ENCODE data around the gene KREMEN1. TPM values are rescaled to one million over a fixed set of nuclear protein-coding genes. Genes with fewer than 3 reads are reported as not detected.
A peak's percentile ranks its signal among the peaks of the same experiment; 100 is the strongest.

KREMEN1 gene
- total and polyA plus RNA-seq, 9 of the 15 experiments (the other 6 are each of a cell fraction or from before 2014, with no cell fraction given), result 0.69 to 11.5 (median 4.3) TPM

- TF ChIP-seq, protein P1, sequence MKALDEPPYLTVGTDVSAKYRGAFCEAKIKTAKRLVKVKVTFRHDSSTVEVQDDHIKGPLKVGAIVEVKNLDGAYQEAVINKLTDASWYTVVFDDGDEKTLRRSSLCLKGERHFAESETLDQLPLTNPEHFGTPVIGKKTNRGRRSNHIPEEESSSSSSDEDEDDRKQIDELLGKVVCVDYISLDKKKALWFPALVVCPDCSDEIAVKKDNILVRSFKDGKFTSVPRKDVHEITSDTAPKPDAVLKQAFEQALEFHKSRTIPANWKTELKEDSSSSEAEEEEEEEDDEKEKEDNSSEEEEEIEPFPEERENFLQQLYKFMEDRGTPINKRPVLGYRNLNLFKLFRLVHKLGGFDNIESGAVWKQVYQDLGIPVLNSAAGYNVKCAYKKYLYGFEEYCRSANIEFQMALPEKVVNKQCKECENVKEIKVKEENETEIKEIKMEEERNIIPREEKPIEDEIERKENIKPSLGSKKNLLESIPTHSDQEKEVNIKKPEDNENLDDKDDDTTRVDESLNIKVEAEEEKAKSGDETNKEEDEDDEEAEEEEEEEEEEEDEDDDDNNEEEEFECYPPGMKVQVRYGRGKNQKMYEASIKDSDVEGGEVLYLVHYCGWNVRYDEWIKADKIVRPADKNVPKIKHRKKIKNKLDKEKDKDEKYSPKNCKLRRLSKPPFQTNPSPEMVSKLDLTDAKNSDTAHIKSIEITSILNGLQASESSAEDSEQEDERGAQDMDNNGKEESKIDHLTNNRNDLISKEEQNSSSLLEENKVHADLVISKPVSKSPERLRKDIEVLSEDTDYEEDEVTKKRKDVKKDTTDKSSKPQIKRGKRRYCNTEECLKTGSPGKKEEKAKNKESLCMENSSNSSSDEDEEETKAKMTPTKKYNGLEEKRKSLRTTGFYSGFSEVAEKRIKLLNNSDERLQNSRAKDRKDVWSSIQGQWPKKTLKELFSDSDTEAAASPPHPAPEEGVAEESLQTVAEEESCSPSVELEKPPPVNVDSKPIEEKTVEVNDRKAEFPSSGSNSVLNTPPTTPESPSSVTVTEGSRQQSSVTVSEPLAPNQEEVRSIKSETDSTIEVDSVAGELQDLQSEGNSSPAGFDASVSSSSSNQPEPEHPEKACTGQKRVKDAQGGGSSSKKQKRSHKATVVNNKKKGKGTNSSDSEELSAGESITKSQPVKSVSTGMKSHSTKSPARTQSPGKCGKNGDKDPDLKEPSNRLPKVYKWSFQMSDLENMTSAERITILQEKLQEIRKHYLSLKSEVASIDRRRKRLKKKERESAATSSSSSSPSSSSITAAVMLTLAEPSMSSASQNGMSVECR (CRISPR knock-in tag; IDR thresholded peaks at IDR 0.05), result no peak
- TF ChIP-seq, protein P2, sequence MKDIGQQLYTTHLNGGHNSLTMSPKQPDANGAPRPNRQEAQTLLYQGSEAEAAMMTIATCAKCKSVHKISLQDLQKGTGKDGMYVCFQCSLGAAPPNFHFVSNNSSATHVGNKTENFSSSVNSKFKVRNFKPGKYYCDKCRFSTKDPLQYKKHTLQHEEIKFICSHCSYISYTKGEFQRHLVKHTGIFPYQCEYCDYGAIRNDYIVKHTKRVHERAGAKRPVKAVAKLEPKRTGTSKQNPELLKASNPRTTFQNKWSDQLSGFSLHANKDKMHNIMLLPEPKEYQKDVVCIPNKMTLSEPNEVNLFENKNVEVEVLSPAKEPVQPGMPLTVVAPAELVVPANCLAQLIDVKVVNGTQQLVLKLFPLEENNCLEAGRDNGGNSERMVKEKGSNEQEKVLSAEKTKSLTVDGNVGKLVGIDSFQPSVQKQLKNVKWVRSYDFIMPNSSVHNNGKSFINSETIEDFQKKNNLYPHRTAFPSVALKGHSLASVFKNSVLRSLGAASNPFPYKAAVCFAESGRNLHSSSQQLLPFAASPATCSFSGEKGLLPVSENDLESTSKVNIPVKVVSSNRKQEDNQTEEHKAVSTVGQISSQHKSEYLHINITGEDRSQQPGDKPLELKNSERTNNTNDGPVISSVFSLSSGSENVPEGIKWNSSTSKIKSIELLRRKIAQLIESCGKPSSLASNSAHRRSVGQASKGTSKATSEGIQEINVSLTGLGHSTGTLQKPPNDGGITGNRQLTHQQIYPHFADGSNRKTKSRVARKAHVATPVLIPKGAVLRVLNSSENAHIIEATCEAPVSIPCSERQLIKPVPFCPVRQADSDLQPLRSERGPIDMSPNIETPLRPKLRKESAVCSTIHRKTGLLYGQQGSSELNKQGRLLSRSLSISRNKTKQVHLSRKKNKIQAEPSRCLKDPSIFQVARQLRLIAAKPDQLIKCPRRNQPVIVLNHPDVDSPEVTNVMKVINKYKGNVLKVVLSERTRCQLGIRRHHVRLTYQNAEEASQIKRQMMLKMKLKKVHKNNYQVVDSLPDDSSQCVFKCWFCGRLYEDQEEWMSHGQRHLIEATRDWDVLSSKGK (CRISPR knock-in tag; IDR thresholded peaks at IDR 0.05), result no peak
- no peak for TF ChIP-seq PBX2 (CRISPR knock-in tag; IDR thresholded peaks at IDR 0.05; ENCODE audit: low read depth)
- 0 out of 2 replicates have a peak, but pooled peaks have one; percentile 11 for TF ChIP-seq PBX2 (tag; conservative IDR thresholded peaks at IDR 0.05; ENCODE audit: low read depth)
Observed at GRCh38 chr22:29128891-29129807, 56.3 kb downstream of the KREMEN1 start (continued).
